SK-N-SH (cell line): ENCODE data around the gene GRIP1. TPM values are rescaled to one million over a fixed set of nuclear protein-coding genes. Genes with fewer than 3 reads are reported as not detected.

Experiments
- CTCF ChIA-PET: fragments of 300-600, 350-600 bp; formaldehyde crosslinking; extraction: SDS; loops from one replicate; lab custom pipeline; 2021; lab: Yijun Ruan, JAX
- POLR2A ChIA-PET: fragments of 350-600 bp; sonication (Branson Sonifier 250); formaldehyde crosslinking; extraction: SDS; loops from one replicate; lab custom pipeline; 2020; ENCODE audit warnings: antibody characterized with exemption, inconsistent platforms; lab: Yijun Ruan, JAX
- DNase-seq: peaks from one replicate; pipeline ENCODE4 v3.0.0; 2012
- H2AFZ ChIP-seq: fragments of 200-600 bp; sonication (generic); 2 replicates; pipeline ENCODE4 v1.8.1; 2016; ENCODE audit warnings: antibody characterized with exemption, mild to moderate bottlenecking, low read depth
- H3F3A ChIP-seq: fragments of 200-600 bp; sonication (generic); replicated peaks from 2 replicates; pipeline ENCODE3; 2016; ENCODE audit warnings: antibody characterized with exemption, mild to moderate bottlenecking; ENCODE audit not compliant: insufficient read depth
- H3K27ac ChIP-seq, 2 experiments: fragments of 200-500 bp in 1 of 2; fragments of 200-600 bp in 1 of 2; sonication (Bioruptor generic) in 1 of 2; sonication (generic), shearing (Covaris generic) in 1 of 2; 2 replicates each; pipeline versions ENCODE4 v1.5.1 to v1.6.1; 2014 to 2016; ENCODE audit warnings: low read depth in 2 of 2, inconsistent platforms in 1 of 2, low read length in 1 of 2, mild to moderate bottlenecking in 1 of 2, mixed read lengths in 1 of 2
- H3K27me3 ChIP-seq: fragments of 200-600 bp; sonication (generic), shearing (Covaris generic); 2 replicates; pipeline ENCODE4 v1.6.1; 2016; ENCODE audit warnings: mixed run types; ENCODE audit not compliant: insufficient read depth
- H3K36me3 ChIP-seq, 2 experiments: fragments of 200-500 bp in 1 of 2; fragments of 200-600 bp in 1 of 2; sonication (Bioruptor generic) in 1 of 2; sonication (generic) in 1 of 2; replicated peaks in 1 of 2; 2 replicates each; pipeline versions ENCODE3 to v1.5.1; 2014 to 2016; ENCODE audit warnings: low read length in 1 of 2, mild to moderate bottlenecking in 1 of 2; ENCODE audit not compliant: insufficient read depth in 2 of 2, control insufficient read depth in 1 of 2
- H3K4me1 ChIP-seq, 2 experiments: fragments of 200-500 bp in 1 of 2; fragments of 200-600 bp in 1 of 2; sonication (Bioruptor generic) in 1 of 2; sonication (generic), shearing (Covaris generic) in 1 of 2; 2 replicates each; pipeline versions ENCODE4 v1.5.1 to v1.6.1; 2014 to 2016; ENCODE audit warnings: low read depth in 1 of 2, low read length in 1 of 2, mixed run types in 1 of 2; ENCODE audit not compliant: insufficient read depth in 2 of 2, control insufficient read depth in 1 of 2
- H3K4me2 ChIP-seq: fragments of 200-600 bp; sonication (generic), shearing (Covaris generic); 2 replicates; pipeline ENCODE4 v1.6.1; 2017; ENCODE audit warnings: mixed run types
- H3K4me3 ChIP-seq, 2 experiments: fragments of 200-500 bp in 1 of 2; fragments of 200-600 bp in 1 of 2; sonication (Bioruptor generic) in 1 of 2; sonication (generic), shearing (Covaris generic) in 1 of 2; 2 replicates each; pipeline versions ENCODE4 v1.5.1 to v1.8.1; 2014 to 2016; ENCODE audit warnings: low read depth in 2 of 2, inconsistent platforms in 1 of 2, low read length in 1 of 2, mild to moderate bottlenecking in 1 of 2, mixed read lengths in 1 of 2, moderate library complexity in 1 of 2
- H3K79me2 ChIP-seq: fragments of 200-600 bp; sonication (generic); 2 replicates; pipeline ENCODE4 v1.8.1; 2017; ENCODE audit warnings: mild to moderate bottlenecking; ENCODE audit not compliant: insufficient read depth
- H3K9ac ChIP-seq: fragments of 200-600 bp; sonication (generic); 2 replicates; pipeline ENCODE4 v1.6.1; 2017; ENCODE audit warnings: mixed run types
- H3K9me2 ChIP-seq: fragments of 200-600 bp; sonication (generic); 2 replicates; pipeline ENCODE4 v1.6.1; 2017; ENCODE audit warnings: mixed run types
- H3K9me3 ChIP-seq: fragments of 200-600 bp; sonication (generic); 2 replicates; pipeline ENCODE4 v1.6.1; 2017; ENCODE audit warnings: mixed run types, mild to moderate bottlenecking, moderate library complexity
- H4K20me1 ChIP-seq: fragments of 200-600 bp; sonication (generic); 2 replicates; pipeline ENCODE4 v1.6.1; 2017; ENCODE audit warnings: mild to moderate bottlenecking, mixed run types; ENCODE audit not compliant: insufficient read depth
- CHD2 ChIP-seq: fragments of 150-350 bp; IDR thresholded peaks from 2 replicates; pipeline ENCODE4 v1.6.1; 2018; ENCODE audit warnings: low read length; ENCODE audit not compliant: partially characterized antibody
- ELF1 ChIP-seq: IDR thresholded peaks from 2 replicates; pipeline ENCODE4 v1.4.0; 2012
- EP300 ChIP-seq, 2 experiments: IDR thresholded peaks; 2 replicates each; pipeline versions ENCODE4 v1.4.0 to v1.6.1; 2012; ENCODE audit warnings: borderline replicate concordance in 1 of 2, low read depth in 1 of 2, low read length in 1 of 2
- EZH2phosphoT487 ChIP-seq: fragments of 200-600 bp; sonication (generic); IDR thresholded peaks from 2 replicates; pipeline ENCODE4 v1.6.1; 2017; ENCODE audit warnings: low read depth, mixed run types, mild to moderate bottlenecking, antibody characterized with exemption, moderate library complexity, borderline replicate concordance
- FOXJ3 ChIP-seq: sonication (generic); formaldehyde crosslinking; IDR thresholded peaks from 2 replicates; pipeline ENCODE4 v1.5.1; 2020; ENCODE audit warnings: mild to moderate bottlenecking, missing genetic modification reagents
- FOXM1 ChIP-seq: IDR thresholded peaks from 2 replicates; pipeline ENCODE4 v1.4.0; 2012; ENCODE audit warnings: low read depth, mild to moderate bottlenecking
- GABPA ChIP-seq: IDR thresholded peaks from 2 replicates; pipeline ENCODE4 v1.4.0; 2012; ENCODE audit warnings: low read depth, mild to moderate bottlenecking
- GATA2 ChIP-seq: sonication (generic); formaldehyde crosslinking; IDR thresholded peaks from 2 replicates; pipeline ENCODE4 v1.5.0; 2020; ENCODE audit warnings: mild to moderate bottlenecking, missing genetic modification reagents
- IRF3 ChIP-seq: fragments of 150-350 bp; IDR thresholded peaks from 2 replicates; pipeline ENCODE4 v1.6.1; 2016; ENCODE audit warnings: mild to moderate bottlenecking, low read depth, low read length
- MEF2A ChIP-seq: IDR thresholded peaks from 2 replicates; pipeline ENCODE4 v1.4.0; 2012; ENCODE audit warnings: low read depth, borderline replicate concordance
- NFIC ChIP-seq: IDR thresholded peaks from 2 replicates; pipeline ENCODE4 v1.4.0; 2012; ENCODE audit warnings: borderline replicate concordance
- NRF1 ChIP-seq: IDR thresholded peaks from 2 replicates; pipeline ENCODE4 v1.6.1; 2012; ENCODE audit warnings: low read depth, mild to moderate bottlenecking, low read length
- RCOR1 ChIP-seq: fragments of 150-350 bp; IDR thresholded peaks from 2 replicates; pipeline ENCODE4 v1.6.1; 2017; ENCODE audit warnings: antibody characterized with exemption, low read length
- REST ChIP-seq: IDR thresholded peaks from 2 replicates; pipeline ENCODE4 v1.6.1; 2012; ENCODE audit warnings: mild to moderate bottlenecking, low read depth, low read length, moderate library complexity
- SMC3 ChIP-seq: IDR thresholded peaks from 2 replicates; pipeline ENCODE4 v1.6.1; 2012; ENCODE audit warnings: low read depth, low read length, improper control_type of control experiment
- TAF1 ChIP-seq: IDR thresholded peaks from 2 replicates; pipeline ENCODE4 v1.6.1; 2012; ENCODE audit warnings: low read depth, mild to moderate bottlenecking, low read length, moderate library complexity, borderline replicate concordance
- USF1 ChIP-seq: IDR thresholded peaks from 2 replicates; pipeline ENCODE4 v1.4.0; 2012; ENCODE audit warnings: low read depth, borderline replicate concordance
- WGBS: methylation state at CpG from one replicate; pipeline ENCODE4 v1.1.6; 2017; ENCODE audit warnings: low lambda C conversion rate; 5-methylcytosine and 5-hydroxymethylcytosine counted together
- polyA plus RNA-seq, 3 experiments: library from polyadenylated mRNA; depleted of rRNA; stranded (reverse); fragments of >200 nt; gene quantifications; 2 replicates each; pipeline ENCODE4 v1.2.3, GENCODE V29; 2012
- TF ChIP-seq, protein P1 (sequence below): IDR thresholded peaks from 2 replicates; pipeline ENCODE4; 2012
- TF ChIP-seq, protein P2 (sequence below): fragments of 150-350 bp; IDR thresholded peaks from 2 replicates; pipeline ENCODE4 v1.6.1; 2017; ENCODE audit warnings: antibody characterized with exemption, low read length, low read depth, borderline replicate concordance

Gene GRIP1
- 0.03 and 0.07 TPM in 2 replicates for polyA plus RNA-seq (2012; rRNA removed)
- polyA plus RNA-seq (2012; cell fraction: cytosol; rRNA removed) = 0.09 and 0.13 TPM in 2 replicates
- not detected in 2 replicates for polyA plus RNA-seq (2012; cell fraction: nucleus; rRNA removed)

GRCh38 chr12:66678338-66679275 is at the start of gene GRIP1:
TSS of gene GRIP1 (minus strand) at chr12:66679076. CDS start at chr12:66678904, 172 bp downstream.
- no peaks in the 10 kb centered on the region for H3K4me1 ChIP-seq
- no peak within 1 kb of the TSS for H3K27ac ChIP-seq
- no peak within 1 kb of the TSS for H2AFZ ChIP-seq
- CTCF ChIA-PET = interaction anchor here (0.6 to 2.1 kb wide), 2 partner anchors 15 to 30 kb away, joined by 3 to 7 read pairs; no protein-coding TSS in a partner anchor
- TF ChIP-seq CHD2 = no peak
- no peak for TF ChIP-seq EZH2phosphoT487
- TF ChIP-seq FOXM1 = no peak
- TF ChIP-seq REST = no peak
- no peak for TF ChIP-seq SMC3
- no peak for TF ChIP-seq EP300 (IDR thresholded peaks at IDR 0.05; ENCODE audit: borderline replicate concordance in 1 of 2, low read depth in 1 of 2, low read length in 1 of 2)
- no peak for TF ChIP-seq NFIC
- TF ChIP-seq GATA2 (CRISPR knock-in tag) = no peak
- TF ChIP-seq, protein P1, sequence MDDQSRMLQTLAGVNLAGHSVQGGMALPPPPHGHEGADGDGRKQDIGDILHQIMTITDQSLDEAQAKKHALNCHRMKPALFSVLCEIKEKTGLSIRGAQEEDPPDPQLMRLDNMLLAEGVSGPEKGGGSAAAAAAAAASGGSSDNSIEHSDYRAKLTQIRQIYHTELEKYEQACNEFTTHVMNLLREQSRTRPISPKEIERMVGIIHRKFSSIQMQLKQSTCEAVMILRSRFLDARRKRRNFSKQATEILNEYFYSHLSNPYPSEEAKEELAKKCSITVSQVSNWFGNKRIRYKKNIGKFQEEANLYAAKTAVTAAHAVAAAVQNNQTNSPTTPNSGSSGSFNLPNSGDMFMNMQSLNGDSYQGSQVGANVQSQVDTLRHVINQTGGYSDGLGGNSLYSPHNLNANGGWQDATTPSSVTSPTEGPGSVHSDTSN = no peak
- no peak for TF ChIP-seq USF1
- TF ChIP-seq NRF1 = no peak
- no peak for TF ChIP-seq MEF2A
- no peak for TF ChIP-seq GABPA
- TF ChIP-seq IRF3 = no peak
- no peak for TF ChIP-seq ELF1
- TF ChIP-seq, protein P2, sequence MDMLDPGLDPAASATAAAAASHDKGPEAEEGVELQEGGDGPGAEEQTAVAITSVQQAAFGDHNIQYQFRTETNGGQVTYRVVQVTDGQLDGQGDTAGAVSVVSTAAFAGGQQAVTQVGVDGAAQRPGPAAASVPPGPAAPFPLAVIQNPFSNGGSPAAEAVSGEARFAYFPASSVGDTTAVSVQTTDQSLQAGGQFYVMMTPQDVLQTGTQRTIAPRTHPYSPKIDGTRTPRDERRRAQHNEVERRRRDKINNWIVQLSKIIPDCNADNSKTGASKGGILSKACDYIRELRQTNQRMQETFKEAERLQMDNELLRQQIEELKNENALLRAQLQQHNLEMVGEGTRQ = no peak
- no peak for TF ChIP-seq FOXJ3 (CRISPR knock-in tag)
- TF ChIP-seq TAF1 = no peak
- no peak for TF ChIP-seq RCOR1
- DNase-seq = no peak
- no peaks in the 10 kb centered on the region for H4K20me1 ChIP-seq
- peaks cover 3% of the 10 kb centered on the region; the same call in 1 of the 2 replicates for H3K27me3 ChIP-seq
- H3K9ac ChIP-seq = no peak within 1 kb of the TSS
- no peak within 1 kb of the TSS for H3K4me3 ChIP-seq
- H3K9me2 ChIP-seq = no peaks in the 10 kb centered on the region
- no peaks in the 10 kb centered on the region for H3K79me2 ChIP-seq
- POLR2A ChIA-PET = no interaction called here
- no peaks in the 10 kb centered on the region for H3K9me3 ChIP-seq
- no peak within 1 kb of the TSS for H3K4me2 ChIP-seq
- 37% methylated on average over 16 of the region's 16 CpGs for WGBS
- no peaks in the 10 kb centered on the region for H3K36me3 ChIP-seq
- no peaks in the 10 kb centered on the region for H3F3A ChIP-seq
